HepG2 (cell line): ENCODE data around the gene CDH1. TPM values are rescaled to one million over a fixed set of nuclear protein-coding genes. Genes with fewer than 3 reads are reported as not detected.

Experiments
- CHD2 ChIP-seq: IDR thresholded peaks from 2 replicates; pipeline ENCODE4 v1.6.1; 2011; ENCODE audit warnings: low read depth, low read length, improper control_type of control experiment
- CREM ChIP-seq, 2 experiments: sonication (generic) in 1 of 2; formaldehyde crosslinking in 1 of 2; IDR thresholded peaks; 2 replicates each; pipeline versions ENCODE4 v1.4.0 to v1.6.1; 2016 to 2020; ENCODE audit warnings: antibody characterized with exemption in 1 of 2, mild to moderate bottlenecking in 1 of 2, missing genetic modification reagents in 1 of 2
- EHMT2 ChIP-seq: fragments of 200-600 bp; sonication (generic); IDR thresholded peaks from 2 replicates; pipeline ENCODE4 v1.7.0; 2017; ENCODE audit warnings: antibody characterized with exemption, low read depth, low read length, borderline replicate concordance
- ELK4 ChIP-seq: sonication (generic); formaldehyde crosslinking; IDR thresholded peaks from 2 replicates; pipeline ENCODE4 v1.9.0; 2021; ENCODE audit warnings: missing genetic modification reagents, borderline replicate concordance
- ETV6 ChIP-seq: sonication (generic); formaldehyde crosslinking; conservative IDR thresholded peaks from 2 replicates; pipeline ENCODE4 v1.4.0; 2020; ENCODE audit warnings: missing genetic modification reagents
- GATAD2A ChIP-seq: IDR thresholded peaks from 2 replicates; pipeline ENCODE4 v1.6.1; 2016
- GLI4 ChIP-seq: sonication (generic); formaldehyde crosslinking; IDR thresholded peaks from 2 replicates; pipeline ENCODE4 v1.5.1; 2020; ENCODE audit warnings: missing genetic modification reagents, mild to moderate bottlenecking, moderate library complexity, borderline replicate concordance
- HHEX ChIP-seq: IDR thresholded peaks from 2 replicates; pipeline ENCODE4 v1.6.1; 2016; ENCODE audit warnings: control low read depth
- HNRNPL ChIP-seq: fragments of 200-400 bp; formaldehyde crosslinking; IDR thresholded peaks from 2 replicates; pipeline ENCODE4 v1.6.1; 2017; ENCODE audit warnings: mild to moderate bottlenecking, low read depth, low read length
- LCORL ChIP-seq, 2 experiments: fragments of 450-650 bp in 1 of 2; sonication (generic) in 1 of 2; formaldehyde crosslinking in 1 of 2; IDR thresholded peaks; 2 replicates each; pipeline versions ENCODE4 v1.5.0 to v1.6.1; 2017 to 2020; ENCODE audit warnings: antibody characterized with exemption in 1 of 2, missing genetic modification reagents in 1 of 2
- MXD1 ChIP-seq: sonication (generic); formaldehyde crosslinking; IDR thresholded peaks from 2 replicates; pipeline ENCODE4 v1.4.0; 2020; ENCODE audit warnings: mild to moderate bottlenecking, missing genetic modification reagents
- NBN ChIP-seq: fragments of 450-650 bp; conservative IDR thresholded peaks from 2 replicates; pipeline ENCODE4 v1.6.1; 2017
- POLR2G ChIP-seq: fragments of 200-400 bp; formaldehyde crosslinking; IDR thresholded peaks from 2 replicates; pipeline ENCODE4 v1.6.1; 2018; ENCODE audit warnings: mild to moderate bottlenecking, low read depth, low read length, moderate library complexity
- SCMH1 ChIP-seq: sonication (generic); formaldehyde crosslinking; IDR thresholded peaks from 2 replicates; pipeline ENCODE4 v1.9.0; 2021; ENCODE audit warnings: missing genetic modification reagents, mild to moderate bottlenecking, borderline replicate concordance
- SRSF9 ChIP-seq: fragments of 200-400 bp; formaldehyde crosslinking; IDR thresholded peaks from 2 replicates; pipeline ENCODE4 v1.6.1; 2018; ENCODE audit warnings: borderline replicate concordance, mild to moderate bottlenecking, low read depth, low read length; ENCODE audit not compliant: insufficient read depth, poor library complexity, severe bottlenecking
- TBX2 ChIP-seq: sonication (generic); formaldehyde crosslinking; IDR thresholded peaks from 2 replicates; pipeline ENCODE4 v1.5.0; 2020; ENCODE audit warnings: missing genetic modification reagents, mild to moderate bottlenecking, borderline replicate concordance
- ZBTB38 ChIP-seq: sonication (generic); formaldehyde crosslinking; IDR thresholded peaks from 2 replicates; pipeline ENCODE4 v1.5.1; 2020; ENCODE audit warnings: mild to moderate bottlenecking, missing genetic modification reagents
- ZC3H4 ChIP-seq: sonication (generic); formaldehyde crosslinking; IDR thresholded peaks from 2 replicates; pipeline ENCODE4 v1.4.0; 2020; ENCODE audit warnings: missing genetic modification reagents, borderline replicate concordance
- ZFAT ChIP-seq: sonication (generic); formaldehyde crosslinking; conservative IDR thresholded peaks from 2 replicates; pipeline ENCODE4 v1.8.1; 2023; ENCODE audit warnings: missing genetic modification reagents, inconsistent platforms
- ZFYVE20 ChIP-seq: sonication (generic); formaldehyde crosslinking; IDR thresholded peaks from 2 replicates; pipeline ENCODE4 v1.8.0; 2023; ENCODE audit warnings: low read depth, mild to moderate bottlenecking, moderate library complexity, missing genetic modification reagents, borderline replicate concordance
- ZNF251 ChIP-seq: sonication (generic); formaldehyde crosslinking; IDR thresholded peaks from 2 replicates; pipeline ENCODE4 v1.9.0; 2021; ENCODE audit warnings: mild to moderate bottlenecking, missing genetic modification reagents
- ZNF589 ChIP-seq: sonication (generic); formaldehyde crosslinking; conservative IDR thresholded peaks from 2 replicates; pipeline ENCODE4 v1.8.0; 2022; ENCODE audit warnings: mild to moderate bottlenecking, moderate library complexity, missing genetic modification reagents
- ZNF614 ChIP-seq: IDR thresholded peaks from 2 replicates; pipeline ENCODE4 v1.6.1; 2018; ENCODE audit warnings: missing biosample characterization, missing genetic modification reagents, inconsistent platforms, borderline replicate concordance
- ZNF800 ChIP-seq: sonication (generic); formaldehyde crosslinking; IDR thresholded peaks from 2 replicates; pipeline ENCODE4 v1.4.0; 2020; ENCODE audit warnings: missing genetic modification reagents
- polyA plus RNA-seq, 8 experiments: library from polyadenylated mRNA; depleted of rRNA in 3 of 8; stranded (reverse) in 7 of 8; unstranded in 1 of 8; fragments of >200 nt; fragmentation: Illumina TruSeq in 4 of 8; extraction: Trizol in 4 of 8; gene quantifications; 2 replicates each; pipeline versions ENCODE4 v1.2.1 to v1.2.3, GENCODE V29; 2011 to 2016; ENCODE audit warnings: low read depth in 4 of 8, missing spikeins in 1 of 8, mixed read lengths in 1 of 8; ENCODE audit not compliant: insufficient read depth in 1 of 8
- total RNA-seq, 5 experiments: library from RNA; depleted of rRNA; stranded (reverse); fragments of >200 nt; fragmentation: Illumina TruSeq; extraction: Trizol; gene quantifications; 2 replicates each; pipeline ENCODE4 v1.2.3, GENCODE V29; 2016; ENCODE audit warnings: low read depth in 1 of 5

Gene CDH1
- total and polyA plus RNA-seq, 2 of the 13 experiments (the other 11 are each of a cell fraction or from before 2014, with no cell fraction given), result 0.95 to 9.8 TPM

DNA sequence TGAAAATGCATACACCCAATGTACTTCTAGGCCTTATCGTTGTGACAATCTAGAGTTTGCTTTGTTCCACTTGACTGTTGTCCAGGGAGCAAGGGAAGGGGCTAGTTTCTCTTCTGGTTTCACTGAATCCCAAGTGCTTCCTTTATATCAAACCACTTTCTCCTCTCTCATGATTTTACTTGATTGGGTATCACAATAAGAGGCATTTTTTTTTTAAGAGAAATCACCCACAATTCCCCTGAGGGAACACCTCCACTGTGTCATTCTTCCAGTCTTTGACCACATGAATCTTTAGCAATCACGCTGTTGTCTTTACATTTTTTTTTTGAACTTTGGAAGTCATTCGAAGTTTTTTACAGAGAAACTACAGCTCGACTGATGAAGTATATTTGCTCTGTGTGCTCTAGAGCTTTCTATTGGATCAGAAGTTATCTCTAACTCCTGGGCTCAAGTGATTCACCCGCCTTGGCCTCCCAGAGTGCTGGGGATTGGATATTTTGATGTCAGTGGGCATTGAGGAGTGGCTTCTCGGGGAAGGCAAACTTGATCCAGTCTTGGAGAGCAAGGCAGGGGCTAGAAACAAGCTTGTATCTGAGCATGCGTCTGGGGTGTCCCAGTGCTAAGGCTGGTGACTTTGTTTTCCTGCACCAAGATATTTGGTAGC, 3.0 kb downstream of the CDH1 start (continued):
- peak; percentile 30; the same call in 1 of the 2 replicates for TF ChIP-seq ZNF614 (CRISPR knock-in tag)
- TF ChIP-seq ZFAT, result no peak
- no peak for TF ChIP-seq POLR2G
- no peak for TF ChIP-seq ZNF251 (CRISPR knock-in tag)
- TF ChIP-seq NBN, result no peak
- TF ChIP-seq ZBTB38 (CRISPR knock-in tag), result no peak
- TF ChIP-seq ZNF589 (CRISPR knock-in tag), result no peak
- TF ChIP-seq ZNF800 (CRISPR knock-in tag), result peak; percentile 35; the same call in 1 of the 2 replicates
- TF ChIP-seq SCMH1 (CRISPR knock-in tag), result no peak
- TF ChIP-seq EHMT2, result 0 out of 2 replicates have a peak, but pooled peaks have one; percentile 38
- 0 out of 2 replicates have a peak, but pooled peaks have one; percentile 55 for TF ChIP-seq HHEX
- peak; percentile 83 for TF ChIP-seq GATAD2A (CRISPR knock-in tag)
- TF ChIP-seq HNRNPL, result no peak
- TF ChIP-seq ELK4 (CRISPR knock-in tag), result no peak
- no peak for TF ChIP-seq ZC3H4 (CRISPR knock-in tag)
- peak; percentile 27; the same call in 1 of the 2 replicates for TF ChIP-seq TBX2
- TF ChIP-seq ZFYVE20 (CRISPR knock-in tag), result no peak
- TF ChIP-seq GLI4 (CRISPR knock-in tag), result 0 out of 2 replicates have a peak, but pooled peaks have one; percentile 48
- TF ChIP-seq CREM (IDR thresholded peaks at IDR 0.05), result peak; percentile 53; the same call in 1 of the 2 replicates
- TF ChIP-seq CREM (CRISPR knock-in tag; IDR thresholded peaks at IDR 0.05), result no peak
- TF ChIP-seq SRSF9, result no peak
- TF ChIP-seq ETV6 (CRISPR knock-in tag), result no peak
- TF ChIP-seq LCORL (IDR thresholded peaks at IDR 0.05), result no peak
- TF ChIP-seq LCORL (CRISPR knock-in tag; IDR thresholded peaks at IDR 0.05), result peak; percentile 65; the same call in 1 of the 2 replicates
- no peak for TF ChIP-seq CHD2
- no peak for TF ChIP-seq MXD1
